ENCODE results near the gene GPATCH2L. TPM values are rescaled to one million over a fixed set of nuclear protein-coding genes. Genes with fewer than 3 reads are reported as not detected.
A peak's percentile ranks its signal among the peaks of the same experiment; 100 is the strongest.

Gene GPATCH2L
- total and polyA plus RNA-seq, 2 experiments from 2014 or later = 16.1 to 60.5 TPM

GRCh38 chr14:76186308-76187027 is 34.7 kb downstream of the GPATCH2L start:
- H3K4me3 ChIP-seq = no peak overlapping the region
- DNase-seq (ENCODE audit: low spot score) = peak; percentile 20
- H3K9me2 ChIP-seq (replicated peaks; ENCODE audit: insufficient read depth) = no peaks in the 10 kb centered on the region
- 75% methylated on average over 4 of the region's 4 CpGs for WGBS (ENCODE audit: low lambda C conversion rate, missing lambda C conversion rate)
- no peaks in the 10 kb centered on the region for H3K9me3 ChIP-seq (ENCODE audit: low read depth)
- no peaks in the 10 kb centered on the region for H3K4me1 ChIP-seq (ENCODE audit: insufficient read depth)
- peaks cover 6% of the 10 kb centered on the region for H3K79me2 ChIP-seq
- no peaks in the 10 kb centered on the region for H3K36me3 ChIP-seq (replicated peaks; ENCODE audit: insufficient read depth, low read depth)
- no peak overlapping the region for H2AFZ ChIP-seq
- no peak overlapping the region for H3K27ac ChIP-seq
- no peak overlapping the region for H3K4me2 ChIP-seq
- H3K27me3 ChIP-seq = no peaks in the 10 kb centered on the region
- peaks cover 5% of the 10 kb centered on the region for H4K20me1 ChIP-seq (ENCODE audit: insufficient read depth, poor library complexity, severe bottlenecking)
- no peak for TF ChIP-seq EZH2 (IDR thresholded peaks at IDR 0.05; ENCODE audit: borderline replicate concordance)
- no peak for TF ChIP-seq CTCF (IDR thresholded peaks at IDR 0.05; ENCODE audit: poor library complexity)
- TF ChIP-seq EZH2phosphoT487 (IDR thresholded peaks at IDR 0.05; ENCODE audit: low read depth, severe bottlenecking, unreplicated experiment) = no peak

GRCh38 chr14:76191297-76191696 is 39.6 kb downstream of the GPATCH2L start:
- Histone ChIP-seq H2AFZ (no peak overlapping the region), H3K27ac (no peak overlapping the region), H4K20me1 (ENCODE audit: insufficient read depth, poor library complexity, severe bottlenecking) (peaks cover 5% of the 10 kb centered on the region), H3K4me3 (no peak overlapping the region), H3K4me2 (no peak overlapping the region), H3K79me2 (no peaks in the 10 kb centered on the region), H3K27me3 (no peaks in the 10 kb centered on the region), H3K36me3 (replicated peaks; ENCODE audit: insufficient read depth, low read depth) (no peaks in the 10 kb centered on the region), H3K4me1 (ENCODE audit: insufficient read depth) (no peaks in the 10 kb centered on the region), H3K9me2 (replicated peaks; ENCODE audit: insufficient read depth) (no peaks in the 10 kb centered on the region), H3K9me3 (ENCODE audit: low read depth) (no peaks in the 10 kb centered on the region)
- 93% methylated on average over 2 of the region's 2 CpGs for WGBS (ENCODE audit: low lambda C conversion rate, missing lambda C conversion rate)
- TF ChIP-seq CTCF (IDR thresholded peaks at IDR 0.05; ENCODE audit: poor library complexity) = no peak
- TF ChIP-seq EZH2 (IDR thresholded peaks at IDR 0.05; ENCODE audit: borderline replicate concordance) = no peak
- TF ChIP-seq EZH2phosphoT487 (IDR thresholded peaks at IDR 0.05; ENCODE audit: low read depth, severe bottlenecking, unreplicated experiment) = no peak
- DNase-seq (ENCODE audit: low spot score) = no peak

- Histone ChIP-seq H3K4me3 (no peak overlapping the region), H3K4me2 (no peak overlapping the region), H2AFZ (no peak overlapping the region), H4K20me1 (ENCODE audit: insufficient read depth, poor library complexity, severe bottlenecking) (peaks cover 5% of the 10 kb centered on the region), H3K9me2 (replicated peaks; ENCODE audit: insufficient read depth) (no peaks in the 10 kb centered on the region), H3K27me3 (no peaks in the 10 kb centered on the region), H3K9me3 (ENCODE audit: low read depth) (no peaks in the 10 kb centered on the region), H3K79me2 (no peaks in the 10 kb centered on the region), H3K27ac (no peak overlapping the region), H3K36me3 (replicated peaks; ENCODE audit: insufficient read depth, low read depth) (no peaks in the 10 kb centered on the region), H3K4me1 (ENCODE audit: insufficient read depth) (no peaks in the 10 kb centered on the region)
- 59% methylated on average over 1 of the region's 1 CpG for WGBS (ENCODE audit: low lambda C conversion rate, missing lambda C conversion rate)
- TF ChIP-seq EZH2phosphoT487 (IDR thresholded peaks at IDR 0.05; ENCODE audit: low read depth, severe bottlenecking, unreplicated experiment) (no peak), EZH2 (IDR thresholded peaks at IDR 0.05; ENCODE audit: borderline replicate concordance) (no peak), CTCF (IDR thresholded peaks at IDR 0.05; ENCODE audit: poor library complexity) (no peak)
- no peak for DNase-seq (ENCODE audit: low spot score)
These were observed 42.0 kb downstream of the GPATCH2L start for GRCh38 chr14:76193696-76194095.

All from hepatocyte (in vitro differentiated cells).